ENCODE data around the gene HSD17B11. TPM values are rescaled to one million over a fixed set of nuclear protein-coding genes. Genes with fewer than 3 reads are reported as not detected.

HSD17B11 gene
- total RNA-seq, 3 donors from 2014 or later (not counting 1 experiment from before 2014, with no cell fraction given), result 42.2 to 50.5 (median 49.8) TPM

DNA sequence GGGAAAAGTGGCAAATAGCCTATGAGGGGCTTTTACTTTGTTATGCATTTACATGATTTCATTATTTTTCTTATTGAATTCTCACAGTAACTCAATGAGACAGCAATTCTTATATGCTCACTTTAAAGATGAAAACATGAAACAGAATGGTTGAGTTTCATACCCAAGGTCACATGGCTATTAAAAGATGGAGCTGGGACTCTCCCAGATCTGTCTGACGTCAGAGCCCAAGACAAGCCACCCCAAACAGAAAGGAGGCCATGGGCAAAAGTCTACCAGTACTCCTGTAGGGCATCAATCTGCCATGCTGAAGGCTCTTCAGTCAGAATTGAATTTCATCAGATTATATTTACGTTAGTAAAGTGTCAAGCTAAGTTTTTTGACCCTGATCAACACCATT is 13.2 kb downstream of the HSD17B11 start:
- H3K27ac Mint-ChIP-seq, result peak overlapping the region; percentile 16 to 29
- 100% methylated on average over 2 of the region's 2 CpGs for whole genome bisulfite sequencing (ENCODE audit: insufficient coverage)
- no peaks in the 10 kb centered on the region for H3K27me3 Mint-ChIP-seq (ENCODE audit: low read depth in 2 of 2)
- Histone ChIP-seq H3K9me3 (ENCODE audit: control insufficient read depth, insufficient read depth, low read length) (no peaks in the 10 kb centered on the region), H3K36me3 (ENCODE audit: control insufficient read depth, insufficient read depth, low read length) (peaks cover 23% of the 10 kb centered on the region), H3K4me1 (ENCODE audit: control insufficient read depth, insufficient read depth, low read length) (no peaks in the 10 kb centered on the region), H3K27ac (ENCODE audit: low read length) (no peak overlapping the region), H3K4me3 (ENCODE audit: low read length) (no peak overlapping the region), H3K27me3 (ENCODE audit: control insufficient read depth, insufficient read depth, low read length) (no peaks in the 10 kb centered on the region)
- no peak overlapping the region for H3K4me3 Mint-ChIP-seq
- peaks cover 2 to 9% of the 10 kb centered on the region in 2 donors for H3K4me1 Mint-ChIP-seq
- H3K9me3 Mint-ChIP-seq, result no peaks in the 10 kb centered on the region
- DNase-seq, result peak in 1 of 2 donors; percentile 38
- H3K36me3 Mint-ChIP-seq, result no peaks in the 10 kb centered on the region
- peak in 2 of 3 donors; percentile 24 to 33 for ATAC-seq
- intact Hi-C loops (cut with micrococcal nuclease), result loop anchor here (10.0 kb wide), 1 partner anchor 467 kb away; no protein-coding TSS in a partner anchor
- TF ChIP-seq, protein P1, sequence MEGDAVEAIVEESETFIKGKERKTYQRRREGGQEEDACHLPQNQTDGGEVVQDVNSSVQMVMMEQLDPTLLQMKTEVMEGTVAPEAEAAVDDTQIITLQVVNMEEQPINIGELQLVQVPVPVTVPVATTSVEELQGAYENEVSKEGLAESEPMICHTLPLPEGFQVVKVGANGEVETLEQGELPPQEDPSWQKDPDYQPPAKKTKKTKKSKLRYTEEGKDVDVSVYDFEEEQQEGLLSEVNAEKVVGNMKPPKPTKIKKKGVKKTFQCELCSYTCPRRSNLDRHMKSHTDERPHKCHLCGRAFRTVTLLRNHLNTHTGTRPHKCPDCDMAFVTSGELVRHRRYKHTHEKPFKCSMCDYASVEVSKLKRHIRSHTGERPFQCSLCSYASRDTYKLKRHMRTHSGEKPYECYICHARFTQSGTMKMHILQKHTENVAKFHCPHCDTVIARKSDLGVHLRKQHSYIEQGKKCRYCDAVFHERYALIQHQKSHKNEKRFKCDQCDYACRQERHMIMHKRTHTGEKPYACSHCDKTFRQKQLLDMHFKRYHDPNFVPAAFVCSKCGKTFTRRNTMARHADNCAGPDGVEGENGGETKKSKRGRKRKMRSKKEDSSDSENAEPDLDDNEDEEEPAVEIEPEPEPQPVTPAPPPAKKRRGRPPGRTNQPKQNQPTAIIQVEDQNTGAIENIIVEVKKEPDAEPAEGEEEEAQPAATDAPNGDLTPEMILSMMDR (IDR thresholded peaks at IDR 0.05), result no peak

DNA sequence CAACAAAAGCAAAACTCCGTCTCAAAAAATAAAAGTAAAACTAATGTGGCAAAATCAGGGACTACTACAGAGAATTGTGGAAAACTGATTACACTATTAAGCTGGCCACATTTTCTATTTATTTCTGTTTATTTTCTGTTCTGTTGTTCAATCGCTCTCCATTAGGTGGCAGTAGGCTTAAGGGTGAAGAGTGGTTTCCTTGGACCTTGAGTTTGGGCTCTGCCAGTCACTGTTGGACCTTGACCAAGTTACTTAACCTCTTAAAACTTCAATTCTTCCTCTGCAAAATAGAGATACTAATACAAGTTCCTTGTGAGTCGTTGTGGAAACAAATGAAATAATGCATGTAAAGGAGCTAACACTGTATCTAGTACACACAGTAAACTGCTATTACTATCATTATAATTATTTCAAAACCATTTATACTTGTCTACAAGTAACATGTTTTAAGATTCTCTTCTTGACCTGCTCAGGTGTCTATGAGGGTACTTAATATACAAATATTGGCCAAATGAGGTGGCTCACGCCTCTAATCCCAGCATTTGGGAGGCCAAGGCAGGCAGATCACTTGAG is 15.2 kb downstream of the HSD17B11 start:
- peaks cover 0 to 5% of the 10 kb centered on the region in 2 donors for H3K4me1 Mint-ChIP-seq
- no peak overlapping the region for H3K4me3 ChIP-seq (ENCODE audit: low read length)
- intact Hi-C loops (cut with micrococcal nuclease), result loop anchor here (1.0 to 10.0 kb wide), 2 partner anchors 89 to 469 kb away; no protein-coding TSS in a partner anchor
- H3K27me3 Mint-ChIP-seq (ENCODE audit: low read depth in 2 of 2), result no peaks in the 10 kb centered on the region
- H3K36me3 ChIP-seq (ENCODE audit: control insufficient read depth, insufficient read depth, low read length), result peaks cover 37% of the 10 kb centered on the region
- no peaks in the 10 kb centered on the region for H3K36me3 Mint-ChIP-seq
- H3K9me3 ChIP-seq (ENCODE audit: control insufficient read depth, insufficient read depth, low read length), result no peaks in the 10 kb centered on the region
- no peak overlapping the region for H3K4me3 Mint-ChIP-seq
- H3K4me1 ChIP-seq (ENCODE audit: control insufficient read depth, insufficient read depth, low read length), result no peaks in the 10 kb centered on the region
- H3K27ac ChIP-seq (ENCODE audit: low read length), result no peak overlapping the region
- peak in 1 of 2 donors; percentile 67 for DNase-seq
- peak; percentile 71 to 73 (median 73) for ATAC-seq
- WGBS (ENCODE audit: insufficient coverage), result 100% methylated on average over 2 of the region's 4 CpGs
- TF ChIP-seq, protein P1 (IDR thresholded peaks at IDR 0.05), result peak; percentile 73
- no peaks in the 10 kb centered on the region for H3K27me3 ChIP-seq (ENCODE audit: control insufficient read depth, insufficient read depth, low read length)
- H3K27ac Mint-ChIP-seq, result no peak overlapping the region
- H3K9me3 Mint-ChIP-seq, result no peaks in the 10 kb centered on the region

DNA sequence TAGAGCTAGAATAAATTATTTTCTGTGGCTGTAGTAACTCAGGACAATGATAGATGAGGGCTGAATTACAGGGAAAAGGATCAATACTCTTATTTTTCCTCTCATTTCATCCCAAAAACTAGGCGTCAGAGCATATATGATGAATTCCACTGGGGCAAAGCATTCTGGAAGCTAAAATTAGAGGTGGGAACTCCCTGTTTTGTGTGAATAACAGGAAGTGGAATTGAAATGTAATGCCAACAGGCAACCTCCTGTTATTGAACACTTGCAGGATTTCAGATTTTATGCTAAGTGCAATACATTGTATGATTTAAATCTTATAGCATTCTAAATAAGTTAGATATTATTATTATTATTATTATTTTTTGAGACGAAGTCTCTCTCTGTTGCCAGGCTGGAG is 20.9 kb downstream of the HSD17B11 start:
- no peak for ATAC-seq

More for the DNA sequence above, 20.9 kb downstream of the HSD17B11 start:
- Mint-ChIP-seq H3K4me1 (peaks cover 0 to 4% of the 10 kb centered on the region in 2 donors), H3K9me3 (no peaks in the 10 kb centered on the region), H3K4me3 (no peak overlapping the region), H3K27me3 (ENCODE audit: low read depth in 2 of 2) (no peaks in the 10 kb centered on the region), H3K36me3 (peaks cover 7% of the 10 kb centered on the region), H3K27ac (no peak overlapping the region)
- WGBS (ENCODE audit: insufficient coverage), result 80% methylated on average over 1 of the region's 2 CpGs
- Histone ChIP-seq H3K27me3 (ENCODE audit: control insufficient read depth, insufficient read depth, low read length) (no peaks in the 10 kb centered on the region), H3K9me3 (ENCODE audit: control insufficient read depth, insufficient read depth, low read length) (no peaks in the 10 kb centered on the region), H3K4me3 (ENCODE audit: low read length) (no peak overlapping the region), H3K27ac (ENCODE audit: low read length) (no peak overlapping the region), H3K36me3 (ENCODE audit: control insufficient read depth, insufficient read depth, low read length) (peaks cover 59% of the 10 kb centered on the region), H3K4me1 (ENCODE audit: control insufficient read depth, insufficient read depth, low read length) (no peaks in the 10 kb centered on the region)
- intact Hi-C loops (cut with micrococcal nuclease), result loop anchor here (10.0 kb wide), 1 partner anchor 475 kb away; no protein-coding TSS in a partner anchor
- TF ChIP-seq, protein P1 (IDR thresholded peaks at IDR 0.05), result no peak
- DNase-seq, result no peak
